DND-41 (cell line): ENCODE data around the gene PLD1.

Experiments used
- ATAC-seq: fragments of 200-7000 bp; cut with Tn5 transposase; 3 replicates; pipeline ENCODE4 v1.9.1; 2021; ENCODE audit warnings: low read depth; ENCODE audit not compliant: insufficient read depth
- DNase-seq: peaks from one replicate; pipeline ENCODE4 v3.0.0-alpha.2; 2020
- H2AFZ ChIP-seq: 2 replicates; pipeline ENCODE4 v1.6.0; 2012; ENCODE audit warnings: low read depth, low read length
- H3K27ac ChIP-seq: 2 replicates; pipeline ENCODE4 v1.5.1; 2012; ENCODE audit warnings: low read length, inconsistent platforms
- H3K27me3 ChIP-seq: fragments of 200-600 bp; sonication (generic); 2 replicates; pipeline ENCODE4 v1.6.0; 2012; ENCODE audit warnings: low read length, mild to moderate bottlenecking, inconsistent platforms; ENCODE audit not compliant: insufficient read depth, poor library complexity
- H3K36me3 ChIP-seq: 2 replicates; pipeline ENCODE4 v1.5.1; 2012; ENCODE audit warnings: low read length, inconsistent platforms; ENCODE audit not compliant: insufficient read depth
- H3K4me1 ChIP-seq: 2 replicates; pipeline ENCODE4 v1.5.1; 2012; ENCODE audit warnings: mild to moderate bottlenecking, low read length; ENCODE audit not compliant: insufficient read depth
- H3K4me2 ChIP-seq: 2 replicates; pipeline ENCODE4 v1.6.0; 2012; ENCODE audit warnings: mild to moderate bottlenecking, moderate library complexity, low read length, inconsistent platforms; ENCODE audit not compliant: insufficient read depth
- H3K4me3 ChIP-seq, 2 experiments: fragments of 200-600 bp in 1 of 2; shearing (Covaris generic) in 1 of 2; 2 replicates each; pipeline ENCODE4 v1.5.1; 2012 to 2016; ENCODE audit warnings: inconsistent platforms in 2 of 2, low read length in 2 of 2, mild to moderate bottlenecking in 2 of 2, low read depth in 1 of 2, moderate library complexity in 1 of 2
- H3K79me2 ChIP-seq: 2 replicates; pipeline ENCODE4 v1.6.0; 2012; ENCODE audit warnings: low read length, inconsistent platforms; ENCODE audit not compliant: insufficient read depth
- H3K9ac ChIP-seq: 2 replicates; pipeline ENCODE4 v1.6.0; 2012; ENCODE audit warnings: low read depth, mild to moderate bottlenecking, inconsistent platforms, low read length, moderate library complexity
- H3K9me3 ChIP-seq: 2 replicates; pipeline ENCODE4 v1.5.1; 2012; ENCODE audit warnings: low read length, moderate library complexity, mild to moderate bottlenecking, inconsistent platforms; ENCODE audit not compliant: insufficient read depth, severe bottlenecking
- H4K20me1 ChIP-seq: 2 replicates; pipeline ENCODE4 v1.6.0; 2012; ENCODE audit warnings: low read length; ENCODE audit not compliant: insufficient read depth
- EZH2 ChIP-seq: IDR thresholded peaks from 3 replicates; pipeline ENCODE4 v1.6.1; 2012; ENCODE audit warnings: borderline replicate concordance, low read depth, mild to moderate bottlenecking, moderate library complexity, low read length, inconsistent platforms; ENCODE audit not compliant: severe bottlenecking
- TF ChIP-seq, protein P1 (sequence below): IDR thresholded peaks from 2 replicates; pipeline ENCODE4 v1.5.1; 2012; ENCODE audit warnings: borderline replicate concordance, low read length, moderate library complexity, mild to moderate bottlenecking; ENCODE audit not compliant: poor library complexity, severe bottlenecking; ENCODE audit errors: extremely low read depth

Gene PLD1

DNA sequence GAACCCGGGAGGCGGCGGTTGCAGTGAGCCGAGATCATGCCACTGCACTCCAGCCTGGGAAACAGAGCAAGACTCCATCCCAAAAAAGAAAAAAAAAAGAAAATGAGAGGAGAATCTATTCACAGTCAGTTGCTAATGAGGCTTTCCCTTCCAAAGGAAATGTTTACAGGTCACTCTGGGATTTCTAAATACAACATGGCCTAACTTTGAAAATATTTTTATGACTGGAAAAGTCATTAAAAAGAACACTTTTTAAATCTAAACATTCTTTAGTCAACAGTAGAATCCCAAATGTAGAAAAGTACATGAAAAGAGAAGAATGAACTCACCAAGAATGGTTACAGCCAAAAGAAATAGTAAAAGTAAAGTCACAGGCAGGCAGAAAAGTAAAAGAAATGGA is 78.6 kb downstream of the PLD1 start:
- no peak for DNase-seq
- Histone ChIP-seq H3K27ac (no peak overlapping the region), H3K4me3 (no peak overlapping the region), H3K27me3 (peaks cover 5% of the 10 kb centered on the region), H3K4me1 (no peaks in the 10 kb centered on the region), H2AFZ (no peak overlapping the region), H3K4me2 (no peak overlapping the region), H3K79me2 (no peaks in the 10 kb centered on the region), H3K9me3 (no peaks in the 10 kb centered on the region), H3K9ac (no peak overlapping the region), H4K20me1 (no peaks in the 10 kb centered on the region), H3K36me3 (no peaks in the 10 kb centered on the region)
- no peak for ATAC-seq
- TF ChIP-seq, protein P1, sequence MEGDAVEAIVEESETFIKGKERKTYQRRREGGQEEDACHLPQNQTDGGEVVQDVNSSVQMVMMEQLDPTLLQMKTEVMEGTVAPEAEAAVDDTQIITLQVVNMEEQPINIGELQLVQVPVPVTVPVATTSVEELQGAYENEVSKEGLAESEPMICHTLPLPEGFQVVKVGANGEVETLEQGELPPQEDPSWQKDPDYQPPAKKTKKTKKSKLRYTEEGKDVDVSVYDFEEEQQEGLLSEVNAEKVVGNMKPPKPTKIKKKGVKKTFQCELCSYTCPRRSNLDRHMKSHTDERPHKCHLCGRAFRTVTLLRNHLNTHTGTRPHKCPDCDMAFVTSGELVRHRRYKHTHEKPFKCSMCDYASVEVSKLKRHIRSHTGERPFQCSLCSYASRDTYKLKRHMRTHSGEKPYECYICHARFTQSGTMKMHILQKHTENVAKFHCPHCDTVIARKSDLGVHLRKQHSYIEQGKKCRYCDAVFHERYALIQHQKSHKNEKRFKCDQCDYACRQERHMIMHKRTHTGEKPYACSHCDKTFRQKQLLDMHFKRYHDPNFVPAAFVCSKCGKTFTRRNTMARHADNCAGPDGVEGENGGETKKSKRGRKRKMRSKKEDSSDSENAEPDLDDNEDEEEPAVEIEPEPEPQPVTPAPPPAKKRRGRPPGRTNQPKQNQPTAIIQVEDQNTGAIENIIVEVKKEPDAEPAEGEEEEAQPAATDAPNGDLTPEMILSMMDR = no peak
- no peak for TF ChIP-seq EZH2

DNA sequence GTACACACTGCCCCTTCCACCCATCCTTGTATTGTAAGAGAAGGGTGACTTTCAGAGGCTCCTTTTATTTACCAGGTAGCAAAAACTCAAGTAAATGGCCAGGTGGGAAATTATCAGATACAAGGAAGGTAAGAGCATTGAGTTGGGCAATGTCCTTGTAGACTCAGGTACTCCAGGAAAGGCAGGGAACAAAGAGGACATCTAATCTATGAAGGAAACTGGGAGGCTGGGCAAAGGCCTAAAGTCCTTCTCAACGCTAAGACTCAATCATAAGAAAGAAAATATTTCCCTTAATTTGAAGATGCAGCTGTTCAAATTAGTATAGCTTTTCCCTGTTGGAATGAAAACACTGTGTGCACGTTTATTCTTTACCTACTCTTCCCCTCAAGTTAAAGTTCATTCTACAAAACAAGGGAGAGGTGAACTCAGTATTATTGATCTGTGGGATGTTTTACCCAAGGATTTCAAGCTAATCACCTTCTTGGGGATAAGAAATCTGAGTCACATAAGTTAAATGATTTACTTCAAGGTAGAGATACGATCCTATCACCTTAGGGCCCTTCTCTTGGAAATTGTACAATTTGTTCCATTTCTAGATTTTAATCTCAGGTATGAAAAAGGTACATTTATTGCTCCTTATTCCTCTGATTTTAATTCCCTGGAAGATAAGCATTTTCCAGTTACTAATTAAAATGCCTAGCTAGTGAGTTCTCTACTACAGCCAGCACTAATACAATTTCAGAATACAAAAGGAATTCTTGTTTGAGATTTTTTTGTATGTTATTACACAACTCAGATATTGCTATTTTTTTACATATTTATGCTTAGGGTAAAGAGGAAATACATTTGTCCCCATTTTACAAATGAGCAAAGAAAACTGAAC is 80.6 kb downstream of the PLD1 start:
- TF ChIP-seq, protein P1 = no peak
- TF ChIP-seq EZH2 = no peak
- ATAC-seq (no peak), DNase-seq (no peak)
- Histone ChIP-seq H3K4me3 (no peak overlapping the region), H3K4me2 (no peak overlapping the region), H3K79me2 (no peaks in the 10 kb centered on the region), H3K27ac (no peak overlapping the region), H4K20me1 (no peaks in the 10 kb centered on the region), H3K4me1 (no peaks in the 10 kb centered on the region), H3K9me3 (no peaks in the 10 kb centered on the region), H3K36me3 (no peaks in the 10 kb centered on the region), H3K9ac (no peak overlapping the region), H2AFZ (no peak overlapping the region), H3K27me3 (no peaks in the 10 kb centered on the region)

DNA sequence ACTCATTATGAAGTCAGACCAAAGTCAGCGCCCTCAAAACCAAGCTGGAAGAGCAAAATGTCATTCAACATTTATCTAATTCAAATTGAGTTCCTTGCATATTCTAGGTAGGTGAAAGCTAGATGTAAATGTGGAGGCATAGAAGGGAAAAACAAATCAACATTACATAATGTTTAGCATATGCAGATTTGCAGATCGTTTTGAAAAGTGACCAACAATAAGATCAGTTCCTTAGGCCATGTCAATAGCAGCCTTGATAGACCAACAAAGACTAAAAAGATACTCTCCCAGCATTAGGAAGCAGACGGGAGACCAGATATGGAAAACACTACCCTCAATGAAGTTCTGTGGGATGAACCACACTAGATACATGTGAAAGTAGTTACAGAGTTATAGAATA is 83.0 kb downstream of the PLD1 start:
- H3K9ac ChIP-seq = no peak overlapping the region
- H3K27ac ChIP-seq = no peak overlapping the region
- no peak overlapping the region for H2AFZ ChIP-seq
- no peaks in the 10 kb centered on the region for H4K20me1 ChIP-seq
- H3K4me3 ChIP-seq = no peak overlapping the region
- H3K4me1 ChIP-seq = no peaks in the 10 kb centered on the region
- TF ChIP-seq, protein P1 = no peak
- no peak for TF ChIP-seq EZH2
- no peaks in the 10 kb centered on the region for H3K36me3 ChIP-seq
- no peaks in the 10 kb centered on the region for H3K9me3 ChIP-seq
- H3K79me2 ChIP-seq = no peaks in the 10 kb centered on the region
- DNase-seq (no peak), ATAC-seq (no peak)
- H3K4me2 ChIP-seq = no peak overlapping the region
- no peaks in the 10 kb centered on the region for H3K27me3 ChIP-seq
